DOHH2 (cell line): ENCODE measurements around the gene C19orf53.

Experiments used
- H3F3A ChIP-seq: fragments of 200-600 bp; sonication (generic), shearing (Covaris generic); 2 replicates; pipeline ENCODE4 v1.6.0; 2016; ENCODE audit warnings: antibody characterized with exemption, mild to moderate bottlenecking; ENCODE audit not compliant: control insufficient read depth, insufficient read depth
- H3K27ac ChIP-seq: fragments of 200-600 bp; sonication (generic); 2 replicates; pipeline ENCODE4 v1.5.1; 2014; ENCODE audit warnings: low read depth, mild to moderate bottlenecking, low read length, moderate library complexity
- H3K27me3 ChIP-seq: fragments of 200-600 bp; sonication (generic); 2 replicates; pipeline ENCODE4 v1.6.1; 2014; ENCODE audit warnings: mild to moderate bottlenecking, low read length, mixed read lengths; ENCODE audit not compliant: control insufficient read depth
- H3K36me3 ChIP-seq: fragments of 200-600 bp; sonication (generic); 2 replicates; pipeline ENCODE4 v1.6.1; 2014; ENCODE audit warnings: mild to moderate bottlenecking, low read length, moderate library complexity, mixed read lengths; ENCODE audit not compliant: control insufficient read depth
- H3K4me1 ChIP-seq: fragments of 200-600 bp; sonication (generic); 2 replicates; pipeline ENCODE4 v1.6.1; 2014; ENCODE audit warnings: mild to moderate bottlenecking, low read length, mixed read lengths; ENCODE audit not compliant: control insufficient read depth
- H3K4me2 ChIP-seq: fragments of 200-600 bp; sonication (generic); 2 replicates; pipeline ENCODE4 v1.6.0; 2014; ENCODE audit warnings: mild to moderate bottlenecking, low read length, moderate library complexity
- H3K4me3 ChIP-seq: fragments of 200-600 bp; sonication (generic); 2 replicates; pipeline ENCODE4 v1.5.1; 2014; ENCODE audit warnings: mild to moderate bottlenecking, low read length, mixed read lengths
- H3K79me2 ChIP-seq: fragments of 200-600 bp; sonication (generic); 2 replicates; pipeline ENCODE4 v1.6.1; 2014; ENCODE audit warnings: mild to moderate bottlenecking, low read length, mixed read lengths; ENCODE audit not compliant: control insufficient read depth
- H3K9me2 ChIP-seq: fragments of 200-600 bp; sonication (generic); replicated peaks from 2 replicates; pipeline ENCODE4 v1.6.1; 2014; ENCODE audit warnings: mild to moderate bottlenecking, low read length, mixed read lengths; ENCODE audit not compliant: control insufficient read depth
- H3K9me3 ChIP-seq: fragments of 200-600 bp; sonication (generic); 2 replicates; pipeline ENCODE4 v1.6.1; 2014; ENCODE audit warnings: antibody characterized with exemption, low read length, mixed read lengths; ENCODE audit not compliant: control insufficient read depth, insufficient read depth
- H4K20me1 ChIP-seq: fragments of 200-600 bp; sonication (generic); 2 replicates; pipeline ENCODE4 v1.6.0; 2014; ENCODE audit warnings: low read depth, mild to moderate bottlenecking, antibody characterized with exemption, low read length, moderate library complexity; ENCODE audit not compliant: control insufficient read depth, insufficient read depth
- CTCF ChIP-seq: fragments of 200-600 bp; sonication (generic); IDR thresholded peaks from one replicate; pipeline ENCODE4 v1.5.1; 2014; ENCODE audit warnings: antibody characterized with exemption, mild to moderate bottlenecking, low read depth, low read length; ENCODE audit not compliant: poor library complexity, severe bottlenecking
- EZH2phosphoT487 ChIP-seq: fragments of 200-600 bp; sonication (generic); IDR thresholded peaks from 2 replicates; pipeline ENCODE4 v1.6.1; 2017; ENCODE audit warnings: borderline replicate concordance, mild to moderate bottlenecking, antibody characterized with exemption, low read length, moderate library complexity, mixed read lengths

The C19orf53 gene

GRCh38 chr19:13813147-13813546, 38.9 kb downstream of the C19orf53 start:
- no peaks in the 10 kb centered on the region for H3K79me2 ChIP-seq
- H3K4me2 ChIP-seq: no peak overlapping the region
- no peak for TF ChIP-seq CTCF
- TF ChIP-seq EZH2phosphoT487: no peak
- no peak overlapping the region for H3K4me3 ChIP-seq
- H3K36me3 ChIP-seq: no peaks in the 10 kb centered on the region
- H3K27ac ChIP-seq: no peak overlapping the region
- no peaks in the 10 kb centered on the region for H4K20me1 ChIP-seq
- H3K4me1 ChIP-seq: no peaks in the 10 kb centered on the region
- H3K9me3 ChIP-seq: no peaks in the 10 kb centered on the region
- no peaks in the 10 kb centered on the region for H3K27me3 ChIP-seq
- H3K9me2 ChIP-seq: no peaks in the 10 kb centered on the region
- no peaks in the 10 kb centered on the region for H3F3A ChIP-seq

- Histone ChIP-seq H3K4me1 (no peaks in the 10 kb centered on the region), H3F3A (no peaks in the 10 kb centered on the region), H3K27me3 (no peaks in the 10 kb centered on the region), H3K36me3 (no peaks in the 10 kb centered on the region), H3K4me2 (no peak overlapping the region), H4K20me1 (no peaks in the 10 kb centered on the region), H3K27ac (no peak overlapping the region), H3K9me2 (no peaks in the 10 kb centered on the region), H3K9me3 (no peaks in the 10 kb centered on the region), H3K4me3 (no peak overlapping the region), H3K79me2 (no peaks in the 10 kb centered on the region)
- no peak for TF ChIP-seq CTCF
- no peak for TF ChIP-seq EZH2phosphoT487
Measured at GRCh38 chr19:13814550-13814949, 40.3 kb downstream of the C19orf53 start.

- no peak overlapping the region for H3K4me2 ChIP-seq
- no peak for TF ChIP-seq EZH2phosphoT487
- TF ChIP-seq CTCF: no peak
- H3F3A ChIP-seq: peaks cover 1% of the 10 kb centered on the region; the same call in 1 of the 2 replicates
- no peaks in the 10 kb centered on the region for H3K9me3 ChIP-seq
- no peak overlapping the region for H3K4me3 ChIP-seq
- H3K27me3 ChIP-seq: no peaks in the 10 kb centered on the region
- H3K27ac ChIP-seq: no peak overlapping the region
- H3K9me2 ChIP-seq: no peaks in the 10 kb centered on the region
- peaks cover 3% of the 10 kb centered on the region; the same call in 1 of the 2 replicates for H3K36me3 ChIP-seq
- H3K4me1 ChIP-seq: peaks cover 10% of the 10 kb centered on the region
- H3K79me2 ChIP-seq: no peaks in the 10 kb centered on the region
- no peaks in the 10 kb centered on the region for H4K20me1 ChIP-seq
Measured at GRCh38 chr19:13817018-13817614, 42.9 kb downstream of the C19orf53 start.
